HG03354 (cell line): Measurements from ENCODE around the gene ZRANB2.

ENCODE experiments used
- ATAC-seq: cut with Tn5 transposase; IDR thresholded peaks from one replicate; pipeline ENCODE4 v1.9.1; 2021; ENCODE audit warnings: mild to moderate bottlenecking; ENCODE audit not compliant: unreplicated experiment, poor library complexity, severe bottlenecking

Gene ZRANB2, protein sequence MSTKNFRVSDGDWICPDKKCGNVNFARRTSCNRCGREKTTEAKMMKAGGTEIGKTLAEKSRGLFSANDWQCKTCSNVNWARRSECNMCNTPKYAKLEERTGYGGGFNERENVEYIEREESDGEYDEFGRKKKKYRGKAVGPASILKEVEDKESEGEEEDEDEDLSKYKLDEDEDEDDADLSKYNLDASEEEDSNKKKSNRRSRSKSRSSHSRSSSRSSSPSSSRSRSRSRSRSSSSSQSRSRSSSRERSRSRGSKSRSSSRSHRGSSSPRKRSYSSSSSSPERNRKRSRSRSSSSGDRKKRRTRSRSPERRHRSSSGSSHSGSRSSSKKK

DNA sequence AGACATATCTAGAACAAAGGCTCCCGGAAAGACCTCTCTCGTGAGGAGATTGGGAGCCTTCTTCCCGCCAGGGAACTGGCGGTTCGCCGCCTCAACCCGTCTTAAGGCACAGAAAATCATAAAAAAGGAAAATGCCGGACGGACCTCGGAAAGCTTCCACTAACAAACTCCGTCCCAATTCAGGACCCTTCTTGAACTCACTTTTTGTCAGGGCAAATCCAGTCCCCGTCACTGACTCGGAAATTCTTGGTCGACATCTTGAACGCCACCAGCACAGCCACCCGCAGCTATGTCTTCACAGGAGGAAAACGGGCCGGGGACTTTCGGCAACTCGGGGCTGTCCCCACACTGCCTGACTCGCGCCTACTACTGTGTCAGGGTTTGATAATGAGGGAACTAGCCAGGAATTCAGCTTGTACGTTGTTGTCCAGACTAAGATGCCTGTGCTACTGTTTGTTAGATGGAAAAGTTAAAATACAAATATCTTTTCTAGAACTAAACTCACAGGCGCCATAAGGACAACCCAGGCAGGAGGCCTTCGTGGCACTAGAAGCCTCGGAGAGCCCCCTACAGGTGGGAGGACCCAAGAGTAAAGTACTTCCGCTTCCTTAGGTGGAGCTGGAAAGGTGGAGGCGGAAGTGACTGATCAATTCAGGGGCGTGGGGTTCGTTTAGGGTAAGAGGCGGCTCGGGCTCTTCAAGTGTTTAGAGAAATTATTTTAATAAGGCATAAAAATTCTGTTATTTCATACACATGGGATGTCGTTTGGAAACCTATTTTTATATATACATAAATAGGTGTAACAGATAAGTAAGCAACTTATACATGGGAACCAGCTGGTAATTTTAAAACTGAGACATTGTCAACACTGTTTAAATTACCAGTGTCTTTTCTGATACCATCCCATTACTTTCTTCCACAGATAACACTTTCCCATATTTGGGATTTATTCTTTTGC lies at the start of gene ZRANB2:
Gene ZRANB2 (minus strand): TSS at position 297 of the 958 bp plus-strand sequence. CDS start 40 bp downstream, at position 257.
- peak; percentile 99 for ATAC-seq

DNA sequence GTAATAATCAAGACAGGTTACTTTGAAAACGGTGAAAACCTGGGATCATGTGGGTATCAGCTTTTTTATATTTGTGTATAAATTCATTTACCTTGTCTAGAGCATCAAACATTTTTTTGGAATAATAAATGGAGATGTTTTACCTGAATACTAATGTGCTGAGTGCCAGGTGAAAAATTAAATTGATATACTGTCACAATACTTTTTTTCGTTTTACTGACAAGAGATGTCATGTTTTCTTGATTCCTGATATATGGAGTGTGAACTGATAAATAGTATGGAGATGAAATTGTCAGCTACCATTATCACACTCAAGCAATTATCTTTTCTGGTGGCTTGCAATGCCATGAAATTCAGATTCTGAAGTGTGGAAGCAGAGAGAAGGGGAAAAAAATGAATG lies 47.2 kb upstream of the ZRANB2 start:
- no peak for ATAC-seq

DNA sequence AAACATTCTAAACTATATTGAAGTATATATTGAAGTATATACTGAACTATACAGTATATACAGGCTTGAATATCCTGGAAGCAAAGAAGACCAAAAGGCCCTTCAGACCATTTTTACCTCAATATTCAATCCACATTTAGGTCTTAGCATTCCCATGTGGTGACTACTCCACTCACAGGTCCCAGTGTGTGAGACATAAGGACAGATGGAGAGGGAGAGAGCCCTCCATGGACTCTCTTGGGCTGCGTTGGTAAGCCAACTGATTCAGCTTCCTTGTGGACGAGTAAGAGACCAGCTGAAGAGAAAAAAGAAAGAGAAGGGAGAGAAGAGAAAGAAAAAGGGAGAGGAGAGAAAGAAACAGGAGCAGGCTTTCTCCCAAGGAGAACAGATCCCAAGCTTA lies 37.3 kb upstream of the ZRANB2 start:
- no peak for ATAC-seq

DNA sequence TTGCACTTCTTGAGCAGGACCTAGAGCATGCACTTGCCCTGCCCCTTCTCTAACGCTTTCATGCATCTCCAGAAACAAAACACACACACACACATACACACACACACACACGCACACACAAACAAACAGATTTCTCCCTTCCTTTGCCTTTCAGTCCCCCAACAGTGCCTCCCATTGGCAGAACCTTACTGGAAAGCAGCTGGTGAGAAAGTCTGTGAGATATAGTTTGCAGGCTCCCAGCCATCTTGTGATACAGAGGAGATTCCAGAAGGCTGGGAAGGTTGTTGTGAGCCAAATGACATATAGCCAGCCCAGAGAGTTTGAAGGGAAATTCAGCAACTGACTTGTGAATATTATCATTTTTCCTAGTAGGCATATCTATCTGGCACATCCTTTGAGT lies 35.9 kb upstream of the ZRANB2 start:
- ATAC-seq = no peak

DNA sequence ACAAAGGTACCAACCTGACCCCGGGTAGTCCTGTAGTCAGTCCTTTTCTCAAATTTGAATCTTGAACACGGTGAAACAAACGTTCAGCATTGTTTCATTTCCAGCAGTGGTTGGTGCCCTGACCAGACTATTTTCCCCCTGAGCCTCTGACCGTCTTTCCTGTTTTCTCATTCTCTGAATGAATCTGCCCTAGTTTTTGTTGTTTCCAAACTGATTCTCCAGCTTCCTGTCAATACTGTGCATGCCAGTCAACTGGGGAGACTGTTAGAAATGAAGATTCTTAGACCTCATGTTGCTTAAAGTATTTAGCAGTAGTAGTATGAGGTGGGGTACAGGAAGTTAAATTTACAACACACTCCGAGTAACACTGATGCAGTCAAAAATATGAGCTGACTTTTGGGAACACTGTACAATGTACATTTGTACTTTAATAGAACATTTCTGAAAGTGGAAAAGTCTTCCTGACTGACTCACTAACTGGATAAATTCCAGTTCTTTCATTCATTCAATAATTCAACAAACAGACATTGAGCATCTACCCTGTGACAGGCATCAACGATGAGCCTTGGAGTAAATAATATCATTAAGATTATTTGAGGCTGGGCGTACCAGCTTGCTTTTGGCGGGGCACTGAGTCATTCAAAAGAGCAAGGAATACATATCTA lies 26.0 kb upstream of the ZRANB2 start:
- ATAC-seq = no peak

DNA sequence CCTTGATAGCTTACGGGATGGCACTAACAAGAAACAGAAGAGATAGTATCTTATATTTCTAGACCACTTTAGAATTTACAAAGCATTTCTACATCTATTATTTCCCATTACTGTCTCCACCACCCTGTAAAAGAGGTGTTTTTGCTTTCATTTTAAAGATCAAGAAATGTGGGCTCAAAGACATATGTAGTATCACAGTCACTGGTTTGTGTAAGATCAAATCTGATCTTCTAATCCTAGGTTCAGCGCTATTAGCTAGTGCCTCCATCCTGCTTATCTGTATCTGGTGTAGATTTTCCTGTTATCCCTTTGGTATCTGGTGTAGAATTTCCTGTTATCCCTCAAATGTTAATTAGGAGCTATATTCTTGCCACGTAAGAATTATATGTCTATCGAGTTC lies 23.6 kb upstream of the ZRANB2 start:
- ATAC-seq = no peak

DNA sequence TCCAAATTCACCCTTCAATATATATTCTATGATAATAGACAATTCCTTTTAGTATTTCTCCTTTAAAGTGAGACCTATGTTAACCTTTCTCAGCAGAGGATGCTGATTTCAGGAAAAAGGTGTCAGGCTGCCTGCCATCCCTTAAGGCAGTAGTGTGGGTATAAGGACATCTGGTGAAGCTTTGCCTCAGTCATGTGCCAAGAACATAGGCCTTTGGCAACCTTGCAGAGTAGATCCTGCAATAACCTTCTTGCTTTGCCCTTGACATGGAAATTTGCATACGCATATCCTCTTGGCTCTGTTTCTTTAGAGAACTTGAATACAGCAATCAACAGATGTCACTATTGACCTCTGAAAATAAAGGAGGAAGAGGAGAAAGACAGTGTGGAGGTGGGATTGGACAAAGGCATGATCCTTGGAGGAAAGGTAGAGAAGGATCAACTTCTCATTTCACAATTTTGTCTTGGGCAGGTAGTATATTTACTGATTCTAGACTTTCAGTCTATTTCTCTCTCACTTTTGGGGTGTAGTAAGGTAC lies 21.1 kb upstream of the ZRANB2 start:
- ATAC-seq = no peak

DNA sequence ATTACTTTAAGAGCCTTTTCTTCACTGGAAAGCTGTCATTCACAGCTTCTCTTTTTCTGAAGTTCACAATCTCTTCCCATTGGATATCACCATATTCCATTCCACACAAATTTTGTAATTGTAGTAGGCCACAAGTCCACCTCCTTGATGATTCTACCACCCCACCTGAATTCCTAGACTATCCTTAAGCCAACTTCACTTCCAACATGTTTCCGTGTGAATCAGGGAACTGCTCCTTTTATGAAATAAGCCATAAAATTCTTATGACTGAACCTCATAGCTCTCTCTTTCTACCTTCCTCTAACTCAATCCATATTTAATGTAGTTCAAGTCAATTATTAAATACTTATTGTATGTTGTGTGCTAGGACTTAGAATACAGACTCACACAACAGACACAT lies 16.6 kb upstream of the ZRANB2 start:
- no peak for ATAC-seq

DNA sequence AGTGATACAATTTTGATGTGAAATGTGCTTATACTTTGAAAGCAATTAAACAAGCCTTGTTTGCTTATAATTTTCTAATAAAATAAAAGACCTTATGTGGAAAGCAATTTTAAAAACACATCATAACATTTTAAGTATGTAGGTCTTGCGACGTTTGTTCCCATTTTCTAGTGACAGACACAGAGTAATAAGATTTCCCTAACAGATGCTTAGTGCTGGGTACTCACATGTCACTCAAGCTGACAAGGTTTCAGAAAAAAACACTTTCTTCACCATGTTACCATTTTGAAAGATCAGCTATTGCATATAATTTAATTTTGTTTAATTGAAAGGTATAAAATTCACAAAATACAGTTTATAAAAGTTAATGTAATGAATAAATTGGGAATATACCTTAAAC lies 14.1 kb upstream of the ZRANB2 start:
- ATAC-seq = no peak

DNA sequence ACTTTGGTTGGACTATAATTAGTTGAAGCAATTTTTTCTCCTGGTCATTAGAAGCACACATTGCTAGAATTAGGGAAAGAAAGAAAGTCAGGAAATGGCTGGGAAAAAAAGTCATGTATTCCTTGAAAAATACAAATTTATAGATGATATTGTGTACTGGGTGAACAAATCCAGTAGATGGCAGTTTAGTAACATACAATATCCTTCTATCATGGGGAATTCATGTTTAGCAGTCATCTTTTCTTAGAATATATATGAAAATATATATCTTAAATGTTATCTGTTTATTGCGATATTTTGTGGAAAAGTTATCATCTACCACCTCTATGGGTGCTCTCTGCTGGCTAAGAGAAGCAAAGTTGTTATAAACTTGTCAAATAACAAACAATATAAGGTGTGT lies 13.1 kb upstream of the ZRANB2 start:
- no peak for ATAC-seq

DNA sequence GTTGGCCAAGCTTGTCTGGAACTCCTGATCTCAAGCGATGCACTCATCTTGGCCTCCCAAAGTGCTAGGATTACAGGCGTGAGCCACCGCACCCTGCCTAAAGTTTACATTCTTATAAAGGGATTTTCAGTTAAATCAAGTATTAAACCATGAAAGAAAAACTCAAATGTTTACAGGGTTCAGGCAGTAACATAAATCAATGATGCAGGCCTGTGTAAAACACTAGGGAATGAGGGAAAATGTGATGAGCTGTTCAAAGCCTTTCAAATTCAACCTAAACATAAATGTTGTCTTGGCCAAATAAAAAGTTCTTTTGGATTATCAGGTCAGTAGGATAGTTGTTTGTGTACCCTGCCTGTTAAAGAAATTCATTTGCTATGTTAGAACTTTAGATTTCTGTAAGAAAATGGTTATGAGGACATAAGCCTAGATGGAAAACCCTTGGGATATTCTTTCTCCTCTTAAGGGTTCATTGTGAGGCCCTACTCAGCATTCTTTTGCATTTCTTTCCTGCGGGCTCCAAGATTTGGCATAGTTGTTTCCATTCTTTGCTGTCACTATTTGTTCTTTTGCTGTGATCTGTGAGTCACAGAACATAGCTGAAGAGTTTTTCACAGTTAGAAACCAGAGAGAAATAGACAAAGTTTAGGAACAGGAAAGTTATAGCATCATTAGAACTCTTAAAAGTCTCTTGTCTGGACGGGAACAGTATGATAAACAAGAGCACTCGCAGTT lies 8.9 kb upstream of the ZRANB2 start:
- no peak for ATAC-seq

DNA sequence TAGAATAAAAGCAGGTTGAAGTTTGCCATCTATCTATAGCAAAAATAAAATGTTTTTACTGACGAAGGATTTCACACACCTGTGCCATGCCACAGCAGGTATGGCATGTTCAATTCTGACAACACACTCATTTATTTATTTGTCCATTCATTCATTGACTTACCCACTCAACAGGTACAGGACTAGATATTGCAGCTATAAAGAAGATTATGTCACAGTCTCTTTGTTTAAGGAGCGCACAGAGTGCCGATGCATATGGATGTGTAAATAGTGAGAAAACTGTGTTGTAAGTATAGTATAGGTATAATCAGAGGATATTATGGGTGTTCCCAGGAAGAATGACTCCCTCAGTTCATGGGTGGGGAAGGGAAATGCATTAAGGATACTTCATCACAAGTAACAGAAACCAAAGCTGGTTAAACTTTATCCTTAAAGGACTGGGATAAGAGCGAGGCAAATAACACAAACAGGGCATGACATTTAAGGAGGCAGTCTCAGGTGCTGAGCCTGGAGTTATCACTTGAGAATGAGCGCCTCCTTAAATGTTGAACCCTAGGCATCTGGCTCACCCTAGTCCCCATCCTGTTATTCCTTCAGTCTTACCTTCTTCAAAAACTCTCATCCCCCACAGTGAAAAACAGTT lies 7.9 kb upstream of the ZRANB2 start:
- no peak for ATAC-seq

DNA sequence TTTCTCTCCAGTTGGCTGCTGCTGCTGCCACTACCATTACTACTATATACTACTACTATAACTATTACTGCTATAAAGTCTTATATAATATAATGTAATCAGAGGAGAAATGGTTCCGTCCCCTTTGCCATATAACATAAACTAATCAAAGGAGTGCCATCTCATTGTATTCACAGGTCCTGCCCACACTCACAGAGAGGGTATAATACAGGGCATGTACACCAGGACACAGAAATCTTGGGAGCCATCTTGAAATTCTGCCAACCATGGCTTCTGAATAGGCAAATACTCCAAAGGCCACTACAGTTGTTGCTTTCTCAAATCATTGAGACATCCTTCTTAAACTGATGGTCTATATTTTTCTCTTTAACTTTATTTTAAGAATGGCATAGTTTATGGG lies 6.9 kb upstream of the ZRANB2 start:
- no peak for ATAC-seq

DNA sequence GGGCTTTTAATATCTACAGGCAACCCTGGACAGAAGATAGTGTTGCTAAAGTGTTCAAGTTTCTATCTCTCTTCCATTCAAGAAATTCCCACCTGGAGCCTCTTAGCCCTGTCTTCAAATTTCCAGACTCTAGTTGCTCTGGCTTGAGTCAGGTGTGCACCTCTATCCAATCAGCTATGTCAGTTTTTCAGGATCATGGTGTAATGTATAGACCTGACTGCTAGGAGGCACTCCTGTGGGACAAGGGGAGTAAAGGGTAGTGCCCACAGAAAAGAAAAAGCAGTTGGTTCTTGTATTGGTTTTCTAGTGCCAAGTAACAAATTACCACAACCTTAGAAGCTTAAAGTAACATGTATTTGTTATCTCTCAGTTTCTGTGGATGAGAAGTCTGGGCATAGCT lies 6.2 kb upstream of the ZRANB2 start:
- ATAC-seq = no peak

DNA sequence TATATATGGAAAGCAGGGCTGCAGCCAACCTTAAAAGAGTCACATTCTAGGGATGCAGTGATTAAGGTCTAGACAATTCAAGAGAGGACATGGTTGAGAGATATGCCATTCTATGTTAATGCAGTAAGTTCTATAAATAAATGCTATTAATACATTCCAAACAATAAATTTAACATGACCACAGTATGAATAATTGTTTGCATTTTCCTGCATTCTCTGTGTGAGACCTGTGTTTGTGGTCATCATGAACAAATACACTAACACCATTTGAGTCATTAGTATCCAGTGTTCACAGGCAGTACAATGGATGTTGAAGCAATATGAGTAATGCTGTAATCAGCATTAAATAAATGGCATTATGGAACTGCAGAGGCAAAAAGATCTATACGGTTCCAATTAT lies 5.5 kb upstream of the ZRANB2 start:
- no peak for ATAC-seq

DNA sequence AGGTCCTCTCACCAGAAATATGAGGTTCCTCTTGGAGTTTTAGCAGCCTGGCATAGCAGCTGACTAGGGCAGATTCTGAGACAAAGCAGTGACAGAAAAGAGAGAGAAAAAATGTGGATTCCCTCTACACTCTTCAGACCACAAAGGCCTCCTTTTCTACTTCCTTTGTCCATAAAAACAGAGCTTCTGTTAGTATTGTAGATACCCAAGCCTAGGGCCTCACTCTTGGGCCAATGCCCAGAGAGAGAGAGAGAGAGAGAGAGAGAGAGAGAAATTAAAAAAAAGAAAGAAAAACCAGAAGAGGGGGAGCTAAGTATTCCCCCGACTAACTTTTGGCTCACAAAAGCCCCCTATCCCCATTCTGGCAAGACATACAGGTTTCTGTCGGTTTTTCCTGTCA lies 2.4 kb upstream of the ZRANB2 start:
- no peak for ATAC-seq

DNA sequence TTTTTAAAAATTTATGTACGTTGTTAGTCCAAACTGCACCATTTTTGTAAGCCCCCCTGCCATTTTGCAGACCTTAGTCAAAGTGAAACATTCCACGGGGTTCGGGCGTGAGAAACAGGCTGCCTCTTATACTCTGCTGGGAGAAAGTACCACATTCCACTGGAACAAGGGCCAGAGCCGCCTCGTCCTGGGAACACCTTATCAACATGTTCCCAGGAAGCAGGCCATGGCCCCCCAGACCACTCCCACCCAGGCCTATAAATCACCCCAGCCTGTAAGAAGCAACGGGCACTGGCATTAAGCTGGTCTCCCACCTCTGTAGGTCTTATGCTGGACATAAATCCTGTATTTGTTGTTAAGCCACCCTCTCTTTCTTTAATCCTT lies 854 bp upstream of the ZRANB2 start:
- ATAC-seq = no peak

DNA sequence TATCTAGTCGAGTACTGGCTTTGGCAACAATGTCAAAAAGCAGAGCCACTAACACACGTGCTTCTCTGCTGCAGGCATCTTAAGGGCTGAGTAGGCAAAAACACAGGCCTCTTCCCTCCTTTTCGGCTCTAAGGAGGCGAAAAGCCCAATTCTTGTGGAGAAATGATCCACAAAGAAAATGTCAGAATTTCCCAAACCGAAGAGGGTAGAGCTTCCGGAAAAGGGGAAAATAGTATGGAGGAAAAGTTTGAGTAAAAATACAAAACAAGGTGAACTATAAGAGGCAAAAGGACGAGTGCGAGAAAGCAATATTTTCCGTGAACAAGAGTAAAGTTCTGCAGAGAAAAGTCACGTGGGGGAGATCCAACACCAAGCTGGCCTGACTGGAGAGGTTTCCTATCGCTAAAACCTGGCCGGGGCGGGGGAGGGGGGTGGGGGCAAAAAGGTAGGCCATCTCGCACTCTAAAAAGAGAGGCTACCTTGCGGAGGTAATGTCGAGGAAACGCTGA lies 551 bp downstream of the ZRANB2 start:
- ATAC-seq = peak; percentile 27

DNA sequence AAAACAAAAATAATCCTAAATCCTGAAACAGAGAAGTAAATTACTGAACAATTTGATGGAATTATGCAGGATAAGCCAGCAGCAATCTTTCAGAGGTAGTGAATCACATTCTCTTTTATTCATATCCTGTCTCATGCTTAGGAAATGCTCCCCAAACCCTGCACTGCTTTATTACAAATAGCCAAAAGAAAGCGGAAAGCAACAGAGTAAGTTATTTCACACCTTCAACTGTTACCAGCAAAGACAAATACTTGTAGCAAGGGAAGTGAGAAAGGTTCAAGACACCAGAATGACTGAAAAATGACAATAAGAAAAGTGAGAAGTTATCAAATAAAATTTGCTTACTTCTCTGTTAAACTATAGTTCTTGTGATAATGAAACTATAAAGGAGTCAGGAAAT lies 6.2 kb downstream of the ZRANB2 start:
- ATAC-seq = no peak
